IMR-90 (cell line): ENCODE measurements around the gene TRIM63. TPM values are rescaled to one million over a fixed set of nuclear protein-coding genes. Genes with fewer than 3 reads are reported as not detected.

Experiments used
- ATAC-seq: fragments of 200-7000 bp; cut with Tn5 transposase; 2 replicates; pipeline ENCODE4 v1.9.1; 2020; ENCODE audit warnings: low read depth, mild to moderate bottlenecking, moderate library complexity
- BruUV-seq: library from RNA; stranded (reverse); fragments of 400-500 nt; replicated peaks from 2 replicates; lab custom pipeline; 2021; lab: Mats Ljungman, UMichigan
- CTCF ChIA-PET: fragments of 300-600 bp; formaldehyde crosslinking; extraction: SDS; loops from one replicate; lab custom pipeline; 2021; ENCODE audit warnings: antibody characterized with exemption; lab: Yijun Ruan, JAX
- POLR2A ChIA-PET: fragments of 300-600 bp; sonication (Branson Sonifier 250); formaldehyde crosslinking; loops from one replicate; lab custom pipeline; 2022; ENCODE audit warnings: antibody characterized with exemption; ENCODE audit not compliant: unreplicated experiment; lab: Charles Lee
- DNase-seq: peaks from one replicate; pipeline ENCODE4 v3.0.0; 2013
- H2AFZ ChIP-seq: replicated peaks from 2 replicates; pipeline ENCODE3; 2013; ENCODE audit warnings: low read length, mild to moderate bottlenecking; ENCODE audit not compliant: poor library complexity
- H2AK5ac ChIP-seq: 2 replicates; pipeline ENCODE4 v1.6.1; 2013; ENCODE audit warnings: low read depth, low read length, inconsistent platforms
- H2AK9ac ChIP-seq: replicated peaks from 2 replicates; pipeline ENCODE3; 2013; ENCODE audit warnings: mild to moderate bottlenecking, low read depth, low read length, moderate library complexity; ENCODE audit not compliant: poor library complexity
- H2BK120ac ChIP-seq: 2 replicates; pipeline ENCODE4 v1.6.1; 2013; ENCODE audit warnings: low read depth, low read length, inconsistent platforms
- H2BK15ac ChIP-seq: 3 replicates; pipeline ENCODE4 v1.6.1; 2013; ENCODE audit warnings: low read depth, low read length, inconsistent platforms
- H2BK20ac ChIP-seq: 2 replicates; pipeline ENCODE4 v1.6.1; 2013; ENCODE audit warnings: low read depth, mild to moderate bottlenecking, inconsistent platforms, low read length, moderate library complexity
- H2BK5ac ChIP-seq: 2 replicates; pipeline ENCODE4 v1.6.1; 2013; ENCODE audit warnings: mild to moderate bottlenecking, low read depth, low read length, inconsistent platforms; ENCODE audit not compliant: poor library complexity, severe bottlenecking
- H3K14ac ChIP-seq: replicated peaks from 2 replicates; pipeline ENCODE4 v1.6.1; 2013; ENCODE audit warnings: low read depth, low read length, inconsistent platforms
- H3K18ac ChIP-seq: 2 replicates; pipeline ENCODE4 v1.6.1; 2013; ENCODE audit warnings: low read depth, low read length, control low read depth
- H3K23ac ChIP-seq: 2 replicates; pipeline ENCODE4 v1.6.1; 2013; ENCODE audit warnings: low read depth, low read length, inconsistent platforms
- H3K27ac ChIP-seq: 2 replicates; pipeline ENCODE4 v1.5.1; 2013; ENCODE audit warnings: mild to moderate bottlenecking, control low read depth, low read length; ENCODE audit not compliant: insufficient read depth
- H3K27me3 ChIP-seq: 2 replicates; pipeline ENCODE4 v1.6.1; 2013; ENCODE audit warnings: low read length; ENCODE audit not compliant: control insufficient read depth, insufficient read depth
- H3K36me3 ChIP-seq: 2 replicates; pipeline ENCODE4 v1.6.1; 2013; ENCODE audit warnings: low read length, mixed read lengths; ENCODE audit not compliant: control insufficient read depth, insufficient read depth
- H3K4ac ChIP-seq: 2 replicates; pipeline ENCODE4 v1.6.1; 2013; ENCODE audit warnings: low read depth, low read length, inconsistent platforms
- H3K4me1 ChIP-seq: 2 replicates; pipeline ENCODE4 v1.6.1; 2013; ENCODE audit warnings: low read length, mixed read lengths; ENCODE audit not compliant: control insufficient read depth, insufficient read depth
- H3K4me2 ChIP-seq: 2 replicates; pipeline ENCODE4 v1.6.1; 2013; ENCODE audit warnings: low read depth, mild to moderate bottlenecking, control low read depth, low read length, moderate library complexity
- H3K4me3 ChIP-seq: 2 replicates; pipeline ENCODE4 v1.5.1; 2013; ENCODE audit warnings: low read depth, mild to moderate bottlenecking, control low read depth, low read length, moderate library complexity; ENCODE audit not compliant: insufficient read depth
- H3K56ac ChIP-seq: 2 replicates; pipeline ENCODE4 v1.6.1; 2013; ENCODE audit warnings: low read length, inconsistent platforms; ENCODE audit not compliant: insufficient read depth; ENCODE audit errors: extremely low read depth
- H3K79me1 ChIP-seq, 2 experiments: 2 replicates each; pipeline ENCODE4 v1.6.1; 2013; ENCODE audit warnings: low read length in 2 of 2, inconsistent platforms in 1 of 2, low read depth in 1 of 2
- H3K9ac ChIP-seq: 2 replicates; pipeline ENCODE4 v1.6.1; 2013; ENCODE audit warnings: low read depth, low read length, control low read depth
- H3K9me1 ChIP-seq: 2 replicates; pipeline ENCODE4 v1.6.1; 2013; ENCODE audit warnings: low read length, inconsistent platforms; ENCODE audit not compliant: insufficient read depth
- H3K9me3 ChIP-seq: 2 replicates; pipeline ENCODE4 v1.6.1; 2013; ENCODE audit warnings: low read length; ENCODE audit not compliant: control insufficient read depth, insufficient read depth
- H4K20me1 ChIP-seq: 2 replicates; pipeline ENCODE4 v1.6.1; 2013; ENCODE audit warnings: low read length, inconsistent platforms; ENCODE audit not compliant: insufficient read depth
- H4K5ac ChIP-seq: 2 replicates; pipeline ENCODE4 v1.6.1; 2013; ENCODE audit warnings: mild to moderate bottlenecking, low read depth, low read length, control low read depth
- H4K8ac ChIP-seq, 2 experiments: 2 replicates each; pipeline ENCODE4 v1.6.1; 2013; ENCODE audit warnings: low read depth in 2 of 2, low read length in 2 of 2, control low read depth in 1 of 2, inconsistent platforms in 1 of 2
- H4K91ac ChIP-seq: 2 replicates; pipeline ENCODE4 v1.6.1; 2013; ENCODE audit warnings: low read depth, low read length, inconsistent platforms; ENCODE audit not compliant: insufficient read depth
- BHLHE40 ChIP-seq: fragments of 150-350 bp; IDR thresholded peaks from 2 replicates; pipeline ENCODE4 v1.6.1; 2016; ENCODE audit warnings: mild to moderate bottlenecking, low read depth, low read length
- CHD1 ChIP-seq: IDR thresholded peaks from 2 replicates; pipeline ENCODE4 v1.6.1; 2012; ENCODE audit warnings: low read depth, low read length, improper control_type of control experiment
- CTCF ChIP-seq: conservative IDR thresholded peaks from 2 replicates; pipeline ENCODE4 v1.5.1; 2012; ENCODE audit warnings: mild to moderate bottlenecking, low read depth, low read length, improper control_type of control experiment
- FOS ChIP-seq: fragments of 150-350 bp; IDR thresholded peaks from 2 replicates; pipeline ENCODE4 v1.6.1; 2016; ENCODE audit warnings: low read depth, low read length
- MAFK ChIP-seq: IDR thresholded peaks from 2 replicates; pipeline ENCODE4 v1.6.1; 2012; ENCODE audit warnings: low read depth, low read length, improper control_type of control experiment
- MAZ ChIP-seq: IDR thresholded peaks from 2 replicates; pipeline ENCODE4 v1.6.1; 2012; ENCODE audit warnings: low read depth, mild to moderate bottlenecking, low read length, improper control_type of control experiment, moderate library complexity, borderline replicate concordance
- MXI1 ChIP-seq: IDR thresholded peaks from 2 replicates; pipeline ENCODE4 v1.6.1; 2012; ENCODE audit warnings: low read depth, mild to moderate bottlenecking, low read length, moderate library complexity, borderline replicate concordance
- NFE2L2 ChIP-seq: fragments of 150-350 bp; IDR thresholded peaks from 2 replicates; pipeline ENCODE4 v1.6.1; 2016; ENCODE audit warnings: low read depth, mild to moderate bottlenecking, low read length
- POLR2A ChIP-seq: IDR thresholded peaks from 2 replicates; pipeline ENCODE4 v1.6.1; 2012; ENCODE audit warnings: mild to moderate bottlenecking, low read depth, low read length
- RAD21 ChIP-seq: IDR thresholded peaks from 2 replicates; pipeline ENCODE4 v1.6.1; 2012; ENCODE audit warnings: low read length, improper control_type of control experiment
- RCOR1 ChIP-seq: IDR thresholded peaks from 2 replicates; pipeline ENCODE4 v1.6.1; 2012; ENCODE audit warnings: mild to moderate bottlenecking, low read length, improper control_type of control experiment; ENCODE audit not compliant: insufficient replicate concordance
- RFX5 ChIP-seq: IDR thresholded peaks from 2 replicates; pipeline ENCODE4 v1.8.0; 2012; ENCODE audit warnings: low read depth, mild to moderate bottlenecking, low read length, moderate library complexity
- SMC3 ChIP-seq: fragments of 150-350 bp; IDR thresholded peaks from 2 replicates; pipeline ENCODE4 v1.6.1; 2016; ENCODE audit warnings: low read depth, mild to moderate bottlenecking, antibody characterized with exemption, low read length, moderate library complexity
- WGBS, 2 experiments: methylation state at CpG; one replicate each; pipeline versions ENCODE4 v1.1.5 to v1.1.7; 2013; ENCODE audit warnings: missing lambda C conversion rate in 2 of 2; ENCODE audit not compliant: insufficient read length in 1 of 2; ENCODE audit errors: extremely low coverage in 2 of 2; 5-methylcytosine and 5-hydroxymethylcytosine counted together
- dilution Hi-C: fragments of 300-500 bp; cut with HindIII; formaldehyde crosslinking; loops from one replicate; pipeline ENCODE4 v1.14.3; 2018; ENCODE audit warnings: low sequenced_read_pairs; ENCODE audit not compliant: unreplicated experiment
- in situ Hi-C: fragments of 300-500 bp; cut with MboI; formaldehyde crosslinking; loops from 3 replicates; pipeline ENCODE4 v1.14.3; 2019; ENCODE audit warnings: low sequenced_read_pairs, inconsistent platforms, mixed read lengths
- intact Hi-C: fragments of 100-400 bp; cut with micrococcal nuclease; formaldehyde crosslinking; loops from 2 replicates; pipeline ENCODE4 v1.10.0; 2022
- polyA plus RNA-seq, 3 experiments: library from polyadenylated mRNA; depleted of rRNA; stranded (reverse); fragments of >200 nt; gene quantifications; 2 replicates each; pipeline ENCODE4 v1.2.3, GENCODE V29; 2012; ENCODE audit warnings: low replicate concordance in 1 of 3
- total RNA-seq: library from RNA; depleted of rRNA; stranded (reverse); fragments of >200 nt; gene quantifications from 2 replicates; pipeline ENCODE4 v1.2.3, GENCODE V29; 2012
- TF ChIP-seq, protein P1 (sequence below): fragments of 150-350 bp; IDR thresholded peaks from 2 replicates; pipeline ENCODE4 v1.6.1; 2017; ENCODE audit warnings: mild to moderate bottlenecking, antibody characterized with exemption, low read length, low read depth
- TF ChIP-seq, protein P2 (sequence below): fragments of 150-350 bp; IDR thresholded peaks from 2 replicates; pipeline ENCODE4 v1.6.1; 2016; ENCODE audit warnings: low read depth, mild to moderate bottlenecking, low read length, moderate library complexity, borderline replicate concordance

Gene TRIM63
- total and polyA plus RNA-seq, 2 of the 4 experiments (the other 2 are of a cell fraction): not detected

GRCh38 chr1:26034504-26035202, 32.8 kb downstream of the TRIM63 start:
- Histone ChIP-seq H2BK20ac (no peak overlapping the region), H3K4me3 (peak overlapping the region; percentile 66), H2AFZ (peak overlapping the region; percentile 98), H2BK120ac (no peak overlapping the region), H3K4me1 (peaks cover 6% of the 10 kb centered on the region), H4K8ac (peak overlapping the region in 1 of 2 experiments; percentile 34; a peak in 1 of 4 replicates), H3K36me3 (no peaks in the 10 kb centered on the region), H2BK15ac (no peak overlapping the region), H2AK9ac (peak overlapping the region; percentile 71), H3K27me3 (peaks cover 14% of the 10 kb centered on the region; the same call in 1 of the 2 replicates), H3K23ac (no peak overlapping the region), H3K9me1 (0 out of 2 replicates have a peak, but pooled peaks cover 3% of the 10 kb centered on the region), H2BK5ac (no peak overlapping the region), H3K79me1 (no peaks in the 10 kb centered on the region), H2AK5ac (no peak overlapping the region), H3K56ac (no peak overlapping the region), H4K20me1 (no peaks in the 10 kb centered on the region), H4K91ac (no peak overlapping the region), H3K27ac (no peak overlapping the region), H3K4ac (0 out of 2 replicates have a peak overlapping the region, but pooled peaks have one; percentile 11), H3K18ac (no peak overlapping the region), H4K5ac (no peak overlapping the region), H3K9me3 (no peaks in the 10 kb centered on the region), H3K4me2 (peak overlapping the region; percentile 77), H3K9ac (no peak overlapping the region), H3K14ac (no peak overlapping the region)
- 0% methylated on average over 1 of the region's 15 CpGs; no CpG with 5 or more reads in 1 of the 2 experiments for WGBS, 2 experiments
- ChIA-PET POLR2A (no interaction called here), CTCF (interaction anchor here (0.5 to 1.2 kb wide), 6 partner anchors 13 to 773 kb away, joined by 3 to 9 read pairs (median 4); partner anchors contain the start of gene EXTL1)
- no TSS peak for BruUV-seq
- dilution Hi-C loops: no loop called here
- intact Hi-C loops: loop anchor here (5.0 kb wide), 1 partner anchor 243 kb away; no protein-coding TSS in a partner anchor
- DNase-seq (no peak), ATAC-seq (peak; percentile 2)
- TF ChIP-seq RCOR1 (no peak), CHD1 (no peak), RFX5 (no peak), NFE2L2 (no peak), MAFK (no peak), BHLHE40 (no peak), FOS (no peak), MAZ (no peak), CTCF (no peak), SMC3 (no peak), POLR2A (no peak), MXI1 (no peak), RAD21 (no peak)
- TF ChIP-seq, protein P1, sequence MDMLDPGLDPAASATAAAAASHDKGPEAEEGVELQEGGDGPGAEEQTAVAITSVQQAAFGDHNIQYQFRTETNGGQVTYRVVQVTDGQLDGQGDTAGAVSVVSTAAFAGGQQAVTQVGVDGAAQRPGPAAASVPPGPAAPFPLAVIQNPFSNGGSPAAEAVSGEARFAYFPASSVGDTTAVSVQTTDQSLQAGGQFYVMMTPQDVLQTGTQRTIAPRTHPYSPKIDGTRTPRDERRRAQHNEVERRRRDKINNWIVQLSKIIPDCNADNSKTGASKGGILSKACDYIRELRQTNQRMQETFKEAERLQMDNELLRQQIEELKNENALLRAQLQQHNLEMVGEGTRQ: no peak
- TF ChIP-seq, protein P2, sequence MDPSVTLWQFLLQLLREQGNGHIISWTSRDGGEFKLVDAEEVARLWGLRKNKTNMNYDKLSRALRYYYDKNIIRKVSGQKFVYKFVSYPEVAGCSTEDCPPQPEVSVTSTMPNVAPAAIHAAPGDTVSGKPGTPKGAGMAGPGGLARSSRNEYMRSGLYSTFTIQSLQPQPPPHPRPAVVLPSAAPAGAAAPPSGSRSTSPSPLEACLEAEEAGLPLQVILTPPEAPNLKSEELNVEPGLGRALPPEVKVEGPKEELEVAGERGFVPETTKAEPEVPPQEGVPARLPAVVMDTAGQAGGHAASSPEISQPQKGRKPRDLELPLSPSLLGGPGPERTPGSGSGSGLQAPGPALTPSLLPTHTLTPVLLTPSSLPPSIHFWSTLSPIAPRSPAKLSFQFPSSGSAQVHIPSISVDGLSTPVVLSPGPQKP: no peak
- in situ Hi-C loops: no loop called here
